GM18867 (cell line): ENCODE measurements around the gene MTHFD1L.
A peak's percentile ranks its signal among the peaks of the same experiment; 100 is the strongest.

Source experiments
- ATAC-seq: cut with Tn5 transposase; IDR thresholded peaks from one replicate; pipeline ENCODE4 v1.9.1; 2021; ENCODE audit warnings: mild to moderate bottlenecking, moderate library complexity; ENCODE audit not compliant: unreplicated experiment

The MTHFD1L gene

GRCh38 chr6:150981669-150982068, 116.2 kb downstream of the MTHFD1L start:
- ATAC-seq = no peak

- ATAC-seq = peak; percentile 100
These were observed 121.9 kb downstream of the MTHFD1L start for GRCh38 chr6:150987371-150987828.

- no peak for ATAC-seq
These were observed 122.5 kb downstream of the MTHFD1L start for GRCh38 chr6:150987855-150988464.

DNA sequence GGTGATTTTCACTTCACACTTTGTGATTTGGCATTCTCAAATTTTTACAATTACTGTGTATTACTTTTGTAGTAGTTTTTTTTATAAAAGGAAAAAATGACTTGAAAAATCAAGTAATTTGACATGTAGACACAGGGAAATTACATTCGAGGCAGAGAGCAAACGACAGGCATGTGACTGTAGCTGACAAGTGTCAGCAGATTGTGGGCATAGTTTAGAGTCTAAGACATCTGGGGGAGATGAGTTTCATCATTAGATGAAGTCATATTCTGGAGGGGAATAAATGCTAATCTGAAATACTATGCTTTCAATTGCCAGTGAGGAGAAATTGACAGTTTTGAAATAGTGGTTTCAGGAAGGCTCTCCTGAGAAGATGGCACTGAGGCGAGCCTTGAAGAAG, 126.0 kb downstream of the MTHFD1L start:
- no peak for ATAC-seq

GRCh38 chr6:150992262-150992661, 126.8 kb downstream of the MTHFD1L start:
- ATAC-seq = no peak

- no peak for ATAC-seq
These were observed 127.2 kb downstream of the MTHFD1L start for GRCh38 chr6:150992703-150993102.

GRCh38 chr6:150993253-150993652, 127.8 kb downstream of the MTHFD1L start:
- no peak for ATAC-seq

- no peak for ATAC-seq
These were observed 128.5 kb downstream of the MTHFD1L start for GRCh38 chr6:150994026-150994425.

GRCh38 chr6:150996968-150997367, 131.5 kb downstream of the MTHFD1L start:
- no peak for ATAC-seq

DNA sequence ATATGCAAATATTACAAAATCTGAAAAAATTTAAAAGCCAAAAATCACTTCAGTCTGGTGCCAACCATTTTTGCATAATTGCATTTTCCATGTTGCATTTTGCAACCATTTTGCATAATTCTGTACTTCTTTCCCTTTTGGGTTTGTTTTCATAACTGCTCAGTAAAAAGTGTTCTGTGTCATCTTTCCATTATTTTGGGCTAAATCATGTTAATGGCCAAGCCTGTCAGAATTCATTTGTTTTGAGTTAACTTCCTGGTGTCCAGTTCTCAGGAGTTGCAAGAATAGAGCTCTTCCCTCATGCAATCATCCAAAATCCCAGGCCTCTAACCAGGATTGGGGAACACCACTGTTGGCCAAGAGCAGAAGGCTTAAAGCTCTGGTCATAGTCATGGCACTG, 133.6 kb downstream of the MTHFD1L start:
- ATAC-seq = no peak

DNA sequence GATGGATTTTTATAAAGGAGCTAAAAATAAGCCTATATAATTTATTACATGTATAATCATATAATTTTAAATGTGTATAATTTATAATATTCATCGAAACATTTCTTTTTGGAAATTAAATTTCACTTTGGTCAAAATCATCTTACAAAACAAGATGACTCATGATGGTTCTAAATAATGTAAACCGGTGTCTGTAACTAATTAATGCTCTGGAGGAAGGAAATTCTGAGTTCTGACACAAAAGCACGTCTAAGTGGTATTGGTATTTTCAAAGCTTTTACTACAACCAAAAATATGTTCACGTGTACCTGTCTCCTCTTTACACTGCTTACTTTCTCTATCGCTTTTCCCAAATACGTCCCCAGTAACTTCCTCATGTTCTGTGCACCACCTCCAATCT, 134.1 kb downstream of the MTHFD1L start:
- no peak for ATAC-seq

DNA sequence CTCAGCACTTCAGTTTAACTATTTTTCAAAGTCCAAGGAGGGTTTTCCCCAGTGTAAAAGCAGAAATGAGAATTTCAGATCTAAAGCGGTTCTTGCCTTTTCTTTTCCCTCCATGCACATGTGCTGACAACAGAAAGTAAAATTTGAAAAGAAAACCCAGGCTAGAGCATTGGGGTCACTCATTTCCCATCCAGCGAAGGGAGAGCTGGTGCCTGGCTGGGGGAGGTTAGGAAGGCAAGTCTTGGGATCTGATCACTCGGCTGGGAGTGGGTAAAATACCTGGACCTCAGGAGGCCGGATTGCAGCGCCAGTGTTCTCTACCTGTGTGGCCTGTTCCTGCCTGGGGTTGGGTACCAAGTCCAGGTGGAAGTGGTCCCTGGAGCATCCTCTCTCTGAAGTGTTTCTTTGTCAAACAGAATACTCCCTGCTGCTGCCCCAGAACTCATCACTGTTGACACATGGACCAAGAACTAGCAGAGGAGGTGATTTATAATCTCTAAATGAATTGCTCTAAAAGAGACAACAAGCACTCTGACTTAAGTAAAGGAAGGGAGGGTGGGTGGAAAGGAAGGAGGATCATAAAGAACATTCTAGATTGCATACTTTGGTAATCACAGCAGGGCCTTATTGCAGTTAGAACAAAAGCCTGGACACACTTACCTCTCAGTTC, 136.0 kb downstream of the MTHFD1L start:
- ATAC-seq = peak; percentile 85

- ATAC-seq = no peak
These were observed 136.6 kb downstream of the MTHFD1L start for GRCh38 chr6:151002057-151002450.

DNA sequence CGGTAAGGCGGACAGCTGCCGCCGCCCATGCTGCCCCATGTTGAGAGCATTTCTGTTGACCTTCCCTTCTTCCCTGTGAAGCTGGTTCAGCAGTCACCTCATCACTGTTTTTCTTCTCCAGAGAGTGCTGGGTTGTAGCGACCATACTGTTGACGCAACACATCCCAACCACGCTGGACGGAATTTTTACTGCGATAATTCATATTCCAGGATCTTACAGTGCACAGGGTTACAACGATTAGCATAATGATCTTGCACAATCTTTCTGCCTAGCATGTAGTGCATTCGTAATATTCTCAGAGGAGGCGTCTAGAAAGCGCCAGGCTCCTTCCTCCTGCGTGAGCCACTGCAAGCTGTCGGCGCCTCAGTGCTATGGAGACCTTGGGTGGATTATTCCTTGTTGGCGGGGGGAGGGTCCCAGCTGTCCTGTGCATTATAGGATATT, 137.0 kb downstream of the MTHFD1L start:
- no peak for ATAC-seq

DNA sequence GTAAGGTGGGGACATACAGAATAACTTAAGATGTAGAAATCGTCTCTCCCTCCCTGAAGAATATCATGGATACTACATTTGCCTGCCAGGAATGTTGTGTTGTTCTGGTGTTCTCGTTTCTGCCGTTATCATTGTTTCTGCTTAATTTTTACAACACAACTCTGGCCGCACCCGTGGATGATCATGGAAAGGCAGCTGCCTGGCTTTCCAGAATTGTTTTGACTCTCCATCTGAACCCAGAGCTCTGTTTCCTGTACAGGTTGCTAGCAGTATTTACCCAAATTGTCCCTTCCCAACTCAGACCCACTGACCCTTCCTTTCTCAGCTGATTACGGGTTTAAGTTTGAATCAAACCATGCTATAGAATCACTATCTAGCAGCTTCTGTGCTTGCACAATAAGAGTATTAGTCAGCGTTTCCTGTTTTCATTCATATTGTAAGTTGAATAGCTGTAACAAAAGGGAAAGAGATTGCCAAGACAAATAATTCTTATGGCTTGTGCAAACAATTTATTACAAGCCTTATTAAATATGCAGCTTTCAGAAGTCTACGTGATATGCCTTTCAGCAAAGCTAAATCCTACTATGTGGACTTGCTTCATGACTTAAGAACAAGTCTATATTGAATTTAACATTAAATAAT, 139.0 kb downstream of the MTHFD1L start:
- no peak for ATAC-seq

- no peak for ATAC-seq
These were observed 139.7 kb downstream of the MTHFD1L start for GRCh38 chr6:151005164-151005563.

GRCh38 chr6:151005896-151006632, 140.6 kb downstream of the MTHFD1L start:
- ATAC-seq = no peak

DNA sequence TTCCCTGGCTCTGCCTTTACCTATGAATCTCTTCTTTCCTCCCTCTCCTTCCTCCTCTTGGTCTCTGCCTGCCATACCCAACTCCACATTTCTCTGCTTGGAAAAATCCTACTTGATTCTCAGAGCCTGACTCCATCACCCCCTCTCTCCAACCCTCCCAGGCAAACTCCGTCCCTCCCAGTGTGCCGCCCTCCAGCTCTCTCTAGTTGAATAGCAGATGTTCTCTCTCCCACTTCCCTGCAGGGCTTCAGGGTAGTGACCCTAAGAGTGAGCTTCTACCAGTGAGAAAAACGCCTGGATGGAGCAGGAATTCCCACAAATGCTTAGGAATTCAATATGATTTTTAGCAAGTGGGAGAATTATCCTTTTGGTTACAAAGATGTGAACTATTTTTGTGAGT, 141.6 kb downstream of the MTHFD1L start:
- ATAC-seq = no peak

DNA sequence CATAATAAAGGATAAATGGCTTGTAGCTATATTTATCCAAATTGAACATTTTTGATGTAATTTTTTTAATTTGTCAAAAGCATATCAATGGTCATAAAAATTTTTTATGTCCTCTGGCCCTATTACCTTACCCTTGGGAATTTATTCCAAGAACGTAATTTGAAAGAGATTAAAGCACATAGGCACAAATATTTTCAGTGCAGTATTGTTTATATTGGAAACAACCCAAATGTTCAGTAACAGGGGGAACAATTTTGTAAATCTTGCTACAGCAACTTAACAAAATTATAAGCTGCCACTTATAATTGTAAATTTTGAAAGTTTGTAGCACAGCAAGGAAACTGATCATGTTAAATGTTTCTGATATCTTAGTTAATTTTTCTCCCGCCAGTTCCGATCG, 142.4 kb downstream of the MTHFD1L start:
- no peak for ATAC-seq

DNA sequence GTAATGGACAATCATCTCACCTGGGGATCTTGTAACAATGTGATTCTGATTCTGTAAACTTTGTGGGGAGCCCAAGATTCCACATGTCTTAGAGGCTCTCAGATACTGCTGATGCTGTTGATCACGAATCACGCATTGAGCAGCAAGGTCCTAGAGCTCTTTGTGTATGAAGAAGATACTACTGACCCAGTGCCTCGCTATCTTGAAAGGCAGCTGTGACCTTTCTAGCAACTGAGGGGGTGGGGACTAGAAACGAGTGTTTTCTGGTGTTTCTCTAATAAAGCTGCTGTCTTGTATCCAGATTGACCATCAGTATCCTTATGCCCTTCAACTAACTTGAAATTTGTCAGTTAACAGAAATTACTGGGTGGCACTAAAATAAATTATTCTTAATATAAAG, 142.9 kb downstream of the MTHFD1L start:
- ATAC-seq = no peak

- no peak for ATAC-seq
These were observed 144.1 kb downstream of the MTHFD1L start for GRCh38 chr6:151009576-151009975.
